ENCODE results near the gene BMAL1. TPM values are rescaled to one million over a fixed set of nuclear protein-coding genes. Genes with fewer than 3 reads are reported as not detected.

Gene BMAL1
- total and polyA plus RNA-seq, 2 of the 8 experiments (the other 6 are each of a cell fraction or from before 2014, with no cell fraction given) = 6.8 to 6.9 TPM

- no peak for TF ChIP-seq CEBPB (IDR thresholded peaks at IDR 0.05; ENCODE audit: low read depth, low read length)
- TF ChIP-seq ATF3 (IDR thresholded peaks at IDR 0.05; ENCODE audit: insufficient read depth, low read depth, low read length) = peak; percentile 89
- peak; percentile 99 for TF ChIP-seq SP1 (IDR thresholded peaks at IDR 0.05; ENCODE audit: low read depth, low read length)
- no peak for TF ChIP-seq CBX5 (IDR thresholded peaks at IDR 0.05; ENCODE audit: low read depth, low read length)
- peak; percentile 49 for TF ChIP-seq POLR2AphosphoS5 (IDR thresholded peaks at IDR 0.05; ENCODE audit: low read depth, low read length)
- peak; percentile 31; the same call in 1 of the 2 replicates for TF ChIP-seq SP2 (IDR thresholded peaks at IDR 0.05; ENCODE audit: low read length)
- TF ChIP-seq CBX8 (IDR thresholded peaks at IDR 0.05; ENCODE audit: borderline replicate concordance, low read depth, low read length) = no peak
- TF ChIP-seq TCF12 (IDR thresholded peaks at IDR 0.05; ENCODE audit: low read depth, low read length) = no peak
- peak; percentile 6; the same call in 1 of the 2 replicates for TF ChIP-seq CREB1 (IDR thresholded peaks at IDR 0.05)
- peak; percentile 93 for TF ChIP-seq CHD2 (IDR thresholded peaks at IDR 0.05; ENCODE audit: low read length)
- TF ChIP-seq SIN3A (conservative IDR thresholded peaks at IDR 0.05 in 1 of 2, IDR thresholded peaks at IDR 0.05 in 1 of 2; ENCODE audit: low read depth in 1 of 2, low read length in 2 of 2) = peak; percentile 62 to 82; a peak in 3 of 4 replicates
- TF ChIP-seq EGR1 (IDR thresholded peaks at IDR 0.05; ENCODE audit: borderline replicate concordance, low read depth, low read length) = no peak
- no peak for TF ChIP-seq RFX5 (IDR thresholded peaks at IDR 0.05; ENCODE audit: borderline replicate concordance, low read depth, low read length)
- TF ChIP-seq TBP (IDR thresholded peaks at IDR 0.05; ENCODE audit: low read depth, low read length) = peak; percentile 64; the same call in 1 of the 2 replicates
- TF ChIP-seq EP300 (IDR thresholded peaks at IDR 0.05; ENCODE audit: borderline replicate concordance in 1 of 2, low read depth in 2 of 2, low read length in 2 of 2) = no peak
- no peak for TF ChIP-seq TEAD4 (IDR thresholded peaks at IDR 0.05; ENCODE audit: low read depth, low read length)
- TF ChIP-seq CTCF (IDR thresholded peaks at IDR 0.05; ENCODE audit: control extremely low read depth in 1 of 3, insufficient read depth in 1 of 3, low read depth in 1 of 3, low read length in 3 of 3) = no peak
- TF ChIP-seq SIRT6 (IDR thresholded peaks at IDR 0.05; ENCODE audit: low read length) = no peak
- TF ChIP-seq YY1 (IDR thresholded peaks at IDR 0.05; ENCODE audit: low read depth, low read length) = no peak
- TF ChIP-seq RXRA (IDR thresholded peaks at IDR 0.05; ENCODE audit: insufficient read depth, low read depth, low read length) = no peak
- no peak for TF ChIP-seq POU5F1 (IDR thresholded peaks at IDR 0.05; ENCODE audit: low read depth, low read length)
Observed at GRCh38 chr11:13276832-13277767, 490 bp upstream of the BMAL1 start (continued).

All from H1 (cell line).